ENCODE data around the gene PITX3.
"Not testable (repeated sequence)": the region's sequence is repeated elsewhere in the genome, so short reads cannot be mapped to it uniquely, and the experiment has no call there.

PITX3 gene

DNA sequence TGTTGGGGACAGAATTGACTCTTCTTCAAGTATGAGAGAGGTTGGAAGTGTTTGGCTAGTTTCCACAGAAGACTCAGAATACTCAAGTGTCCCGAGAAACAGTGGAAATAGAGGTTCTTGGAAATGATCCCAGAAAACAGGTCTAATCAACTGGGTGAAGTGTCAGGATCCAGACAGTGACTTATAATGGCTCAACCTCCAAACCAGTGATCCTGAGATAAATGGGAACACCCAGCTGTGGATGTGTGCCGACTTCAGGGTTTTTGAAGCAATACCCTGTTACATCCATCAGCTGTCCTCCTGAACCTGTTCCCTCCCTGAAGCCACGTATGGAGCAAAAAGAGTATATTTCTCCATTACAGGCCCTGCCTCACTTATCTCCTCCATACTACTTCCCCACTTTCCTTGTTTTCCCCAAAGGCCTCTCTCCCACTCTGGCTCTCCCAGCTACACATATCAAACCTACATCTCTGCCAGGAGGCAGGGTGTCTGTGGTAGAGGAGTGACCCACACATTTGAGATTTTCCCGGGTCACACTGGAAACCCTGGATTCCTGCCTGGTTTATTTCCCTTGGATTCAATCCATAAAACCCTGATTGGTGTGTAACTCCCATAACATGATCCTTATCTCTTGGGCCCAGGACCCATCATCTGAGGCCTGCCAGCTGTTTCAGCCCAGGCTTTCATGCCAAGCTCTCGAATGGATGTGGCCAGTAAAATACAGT lies 32.8 kb downstream of the PITX3 start:
- no peak overlapping the region for H3K9ac ChIP-seq
- H3K27ac ChIP-seq: no peak overlapping the region
- peaks cover 17 to 24% (median 19%) of the 10 kb centered on the region in 11 experiments for H3K9me3 ChIP-seq (replicated peaks in 1 of 11)
- H3K4me3 ChIP-seq: no peak overlapping the region
- no peak for TF ChIP-seq Cebpa-rat (IDR thresholded peaks at IDR 0.05)
- peaks cover 0 to 4% (median 0%) of the 10 kb centered on the region in 10 experiments; a peak in 2 of 20 replicates for H3K4me1 ChIP-seq
- no peaks in the 10 kb centered on the region for H3K27me3 ChIP-seq
- H3K4me2 ChIP-seq: no peak overlapping the region
- H3K36me3 ChIP-seq: 0 out of 22 replicates have a peak, but pooled peaks cover 0 to 8% (median 0%) of the 10 kb centered on the region in 11 experiments
- no peaks in the 10 kb centered on the region for H4K20me1 ChIP-seq

DNA sequence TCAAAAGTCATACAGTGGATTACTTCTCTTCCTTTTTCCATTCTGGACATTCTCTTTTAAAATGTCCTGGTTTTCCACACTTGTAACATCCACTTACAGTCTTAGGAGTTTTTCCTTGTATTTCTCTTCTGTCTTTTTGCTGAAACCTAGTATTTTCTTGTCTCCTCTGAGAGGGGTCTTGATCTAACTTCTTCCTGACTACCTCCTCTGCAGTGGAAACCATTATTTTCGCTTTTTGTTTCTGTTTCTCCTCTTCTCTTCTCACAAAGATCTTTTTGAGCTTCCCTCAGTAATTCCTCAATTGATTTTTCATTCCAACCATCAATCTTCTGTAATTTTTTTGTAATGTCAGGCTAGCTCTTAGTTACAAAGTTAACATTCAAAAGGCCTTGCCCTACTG lies 38.9 kb downstream of the PITX3 start:
- H3K4me2 ChIP-seq: no peak overlapping the region
- H3K4me1 ChIP-seq: no peaks in the 10 kb centered on the region
- no peaks in the 10 kb centered on the region for H4K20me1 ChIP-seq
- H3K27me3 ChIP-seq: no peaks in the 10 kb centered on the region
- H3K9me3 ChIP-seq (replicated peaks in 1 of 11): peaks cover 26 to 44% (median 38%) of the 10 kb centered on the region in 11 experiments
- no peak for TF ChIP-seq Cebpa-rat (IDR thresholded peaks at IDR 0.05)
- H3K36me3 ChIP-seq: 0 out of 22 replicates have a peak, but pooled peaks cover 0 to 8% (median 0%) of the 10 kb centered on the region in 11 experiments
- H3K27ac ChIP-seq: no peak overlapping the region
- no peak overlapping the region for H3K4me3 ChIP-seq
- H3K9ac ChIP-seq: no peak overlapping the region

DNA sequence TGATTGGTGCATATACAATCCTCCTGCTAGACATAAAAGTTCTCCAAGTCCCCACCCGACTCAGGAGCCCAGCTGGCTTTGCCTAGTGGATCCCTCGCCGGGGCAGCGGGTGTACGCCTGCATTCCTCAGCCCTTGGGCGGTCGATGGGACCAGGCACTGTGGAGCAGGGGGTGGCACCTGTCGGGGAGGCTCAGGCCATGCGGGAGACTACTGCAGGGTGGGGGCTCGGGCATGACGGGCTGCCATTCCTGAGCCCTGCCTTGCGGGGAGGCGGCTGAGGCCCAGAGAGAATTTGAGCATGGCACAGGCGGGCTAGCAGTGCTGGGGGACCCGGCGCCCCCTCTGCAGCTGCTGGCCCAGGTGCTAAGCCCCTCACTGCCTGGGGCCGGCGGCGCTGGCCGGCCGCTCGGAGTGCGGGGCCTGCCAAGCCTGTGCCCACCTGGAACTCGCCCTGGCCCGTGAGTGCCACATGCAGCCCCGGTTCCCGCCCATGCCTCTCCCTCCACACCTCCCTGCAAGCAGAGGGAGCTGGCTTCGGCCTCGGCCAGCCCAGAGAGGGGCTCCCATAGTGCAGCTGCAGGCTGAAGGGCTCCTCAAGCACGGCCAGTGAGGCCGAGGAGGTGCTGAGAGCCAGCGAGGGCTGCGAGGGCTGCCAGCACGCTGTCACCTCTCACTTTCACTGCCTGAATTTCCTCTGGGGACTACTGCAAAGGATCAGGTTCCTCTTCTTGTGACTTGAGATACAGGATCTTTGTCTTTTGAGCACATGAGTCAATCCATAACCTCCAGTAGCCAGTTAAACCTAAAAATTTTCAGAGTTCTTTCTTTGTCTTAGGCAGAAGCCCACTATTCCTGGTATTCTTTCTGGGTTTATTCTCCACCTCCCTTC lies 40.3 kb downstream of the PITX3 start:
- Histone ChIP-seq H3K9ac (no peak overlapping the region), H3K9me3 (replicated peaks in 1 of 11) (peaks cover 26 to 44% (median 38%) of the 10 kb centered on the region in 11 experiments), H3K4me1 (no peaks in the 10 kb centered on the region), H3K27me3 (no peaks in the 10 kb centered on the region), H3K4me3 (no peak overlapping the region), H3K4me2 (no peak overlapping the region), H4K20me1 (no peaks in the 10 kb centered on the region), H3K27ac (no peak overlapping the region), H3K36me3 (0 out of 22 replicates have a peak, but pooled peaks cover 0 to 8% (median 0%) of the 10 kb centered on the region in 11 experiments)
- no peak for TF ChIP-seq Cebpa-rat (IDR thresholded peaks at IDR 0.05)

DNA sequence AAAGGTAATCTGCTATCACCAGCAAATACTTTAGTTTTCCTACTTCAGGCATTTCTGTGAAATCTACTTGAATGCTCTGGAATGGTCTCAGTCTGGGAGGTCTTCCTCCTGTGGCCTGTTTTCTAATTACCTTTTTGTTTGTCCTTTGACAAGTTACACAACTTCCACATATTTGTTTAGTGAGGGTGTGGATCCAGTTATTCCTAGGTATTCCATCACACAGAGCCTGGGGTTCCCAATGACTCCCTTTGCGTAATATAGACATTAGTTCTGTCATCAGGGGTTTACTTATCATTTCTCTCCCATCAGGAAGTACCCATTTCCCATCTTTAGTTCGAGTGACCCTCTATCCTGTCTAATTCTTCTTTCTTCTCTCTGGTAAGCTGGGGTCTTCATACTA lies 43.3 kb downstream of the PITX3 start:
- Histone ChIP-seq H3K36me3 (no peaks in the 10 kb centered on the region), H4K20me1 (no peaks in the 10 kb centered on the region), H3K9me3 (replicated peaks in 1 of 11) (peaks cover 12 to 36% (median 23%) of the 10 kb centered on the region in 11 experiments; a peak in 21 of 22 replicates), H3K27me3 (no peaks in the 10 kb centered on the region), H3K9ac (no peak overlapping the region), H3K4me1 (no peaks in the 10 kb centered on the region), H3K4me3 (no peak overlapping the region), H3K27ac (no peak overlapping the region), H3K4me2 (no peak overlapping the region)
- TF ChIP-seq Cebpa-rat (IDR thresholded peaks at IDR 0.05): no peak

DNA sequence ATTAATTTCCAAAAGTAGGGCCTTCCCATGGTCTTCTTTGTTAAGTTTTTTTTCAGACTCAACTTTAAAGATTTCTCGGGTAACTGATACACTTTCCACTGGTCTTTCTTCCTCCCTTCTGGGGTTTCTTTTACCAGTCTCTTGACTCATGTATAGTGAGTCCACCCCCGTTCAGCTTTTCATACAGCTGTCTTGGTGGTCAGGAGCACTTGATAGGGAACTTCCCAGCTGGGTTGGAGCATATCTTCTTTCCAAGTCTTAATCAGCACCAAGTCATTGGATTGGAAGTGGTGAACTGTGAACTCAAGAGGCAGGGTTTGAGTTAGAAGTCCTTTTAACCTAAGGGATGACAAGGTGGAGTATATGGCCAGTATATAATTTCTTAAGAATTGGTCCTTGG lies 44.4 kb downstream of the PITX3 start:
- Histone ChIP-seq H3K27ac (no peak overlapping the region), H3K27me3 (no peaks in the 10 kb centered on the region), H3K4me2 (no peak overlapping the region), H3K9me3 (replicated peaks in 1 of 11) (peaks cover 23 to 43% (median 30%) of the 10 kb centered on the region in 11 experiments), H4K20me1 (no peaks in the 10 kb centered on the region), H3K4me1 (no peaks in the 10 kb centered on the region), H3K4me3 (no peak overlapping the region), H3K9ac (no peak overlapping the region), H3K36me3 (peaks cover 0 to 7% (median 0%) of the 10 kb centered on the region in 11 experiments; a peak in 3 of 22 replicates)
- TF ChIP-seq Cebpa-rat (IDR thresholded peaks at IDR 0.05): no peak

DNA sequence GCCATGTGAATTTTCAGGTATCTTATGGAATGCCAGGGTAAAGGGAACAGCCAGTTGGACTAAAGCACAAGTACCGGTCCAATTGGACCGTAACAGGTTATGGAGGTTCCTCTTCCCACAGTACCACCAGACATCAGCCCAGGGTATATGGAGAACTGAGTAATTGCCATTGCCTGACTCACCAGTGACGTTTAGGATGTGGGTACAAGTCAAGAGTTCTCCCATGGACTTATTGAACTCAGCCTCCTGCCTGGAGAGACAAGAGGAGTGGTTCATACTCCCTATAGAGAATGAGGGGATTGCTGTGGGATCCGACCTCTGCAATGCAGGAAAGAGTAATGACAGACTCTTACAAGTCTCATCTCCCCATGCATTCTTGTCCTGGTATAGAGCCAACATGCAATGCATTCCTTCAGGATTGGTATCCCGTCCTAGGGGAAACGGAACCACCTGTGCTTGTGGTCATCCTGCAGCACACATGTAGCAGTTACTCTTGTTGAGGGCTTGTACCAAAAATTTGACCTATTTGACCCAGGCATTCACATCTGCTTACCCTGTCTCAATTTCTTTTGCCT lies 45.9 kb downstream of the PITX3 start:
- H3K9ac ChIP-seq: no peak overlapping the region
- no peak overlapping the region for H3K4me3 ChIP-seq
- no peak overlapping the region for H3K27ac ChIP-seq
- no peak for TF ChIP-seq Cebpa-rat (IDR thresholded peaks at IDR 0.05)
- H3K9me3 ChIP-seq (replicated peaks in 1 of 11): peaks cover 29 to 43% (median 36%) of the 10 kb centered on the region in 11 experiments
- H3K4me1 ChIP-seq: no peaks in the 10 kb centered on the region
- H3K27me3 ChIP-seq: no peaks in the 10 kb centered on the region
- H4K20me1 ChIP-seq: no peaks in the 10 kb centered on the region
- peaks cover 0 to 8% (median 0%) of the 10 kb centered on the region in 11 experiments; a peak in 4 of 22 replicates for H3K36me3 ChIP-seq
- no peak overlapping the region for H3K4me2 ChIP-seq

DNA sequence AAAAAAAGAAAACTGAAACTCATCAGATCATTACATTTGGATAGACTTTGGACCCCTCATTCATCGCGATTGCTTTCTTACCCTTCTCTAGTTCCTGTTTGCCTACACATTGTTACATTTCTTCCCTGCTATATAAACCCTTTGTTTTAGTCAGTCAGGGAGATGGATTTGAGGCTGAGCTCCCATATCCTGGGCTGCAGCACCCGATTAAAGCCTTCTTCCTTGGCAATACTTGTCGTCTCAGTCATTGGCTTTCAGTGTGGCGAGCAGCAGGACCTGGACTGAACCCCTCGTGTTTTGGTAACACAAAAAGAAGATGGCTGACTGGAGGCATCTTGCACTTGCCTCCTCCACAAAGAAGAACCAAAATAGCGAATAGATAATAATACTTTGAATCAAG lies 49.4 kb downstream of the PITX3 start:
- Histone ChIP-seq H3K9ac (no peak overlapping the region), H3K4me3 (no peak overlapping the region), H4K20me1 (no peaks in the 10 kb centered on the region), H3K27me3 (no peaks in the 10 kb centered on the region), H3K4me1 (peaks cover 0 to 12% (median 5%) of the 10 kb centered on the region in 10 experiments; a peak in 6 of 20 replicates), H3K4me2 (no peak overlapping the region), H3K9me3 (replicated peaks in 1 of 11) (peaks cover 39 to 66% (median 47%) of the 10 kb centered on the region in 11 experiments), H3K36me3 (peaks cover 0 to 8% (median 0%) of the 10 kb centered on the region in 11 experiments; a peak in 4 of 22 replicates), H3K27ac (no peak overlapping the region)
- no peak for TF ChIP-seq Cebpa-rat (IDR thresholded peaks at IDR 0.05)

DNA sequence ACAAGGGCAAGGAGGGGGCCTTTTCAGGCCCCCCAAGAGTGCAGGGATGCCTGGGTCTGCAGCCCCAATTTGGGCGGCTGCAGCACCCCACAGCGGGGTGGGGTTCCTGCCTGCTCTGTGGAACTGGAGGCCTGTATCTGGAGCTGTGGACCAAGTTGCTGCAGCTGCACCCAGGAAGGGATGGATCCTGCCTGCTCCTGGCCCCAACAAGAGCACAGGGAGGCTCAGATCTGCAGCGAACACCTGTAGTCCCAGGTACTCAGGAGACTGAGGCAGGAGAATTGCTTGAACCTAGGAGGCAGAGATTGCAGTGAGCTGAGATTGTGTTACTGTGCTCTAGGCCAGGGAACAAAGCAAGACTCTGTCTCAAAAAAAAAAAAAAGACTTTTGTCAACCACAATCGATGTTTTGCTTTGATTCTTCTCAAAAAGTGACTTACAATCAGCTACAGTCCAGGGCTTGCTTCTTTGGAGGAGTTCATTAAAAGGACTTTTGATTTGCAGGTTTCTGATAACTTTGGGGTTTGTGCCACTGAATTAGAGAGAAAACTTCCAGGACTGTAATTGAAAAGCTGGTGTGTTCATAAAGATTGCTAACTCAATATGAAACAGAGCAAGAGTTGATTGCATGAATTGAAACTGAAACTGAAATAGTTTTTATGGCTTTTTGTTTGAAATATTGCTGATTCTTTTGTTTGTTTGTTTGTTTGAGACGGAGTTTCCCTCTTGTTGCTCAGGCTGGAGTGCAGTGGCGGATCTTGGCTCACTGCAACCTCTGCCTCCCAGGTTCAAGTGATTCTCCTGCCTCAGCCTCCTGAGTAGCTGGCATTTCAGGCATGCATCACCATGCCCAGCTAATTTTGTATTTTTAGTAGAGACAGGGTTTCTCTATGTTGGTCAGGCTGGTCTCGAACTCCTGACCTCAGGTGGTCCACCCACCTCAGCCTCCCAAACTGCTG lies 52.1 kb downstream of the PITX3 start:
- not testable (repeated sequence) for H3K36me3 ChIP-seq, H3K9ac ChIP-seq, H3K4me3 ChIP-seq, H4K20me1 ChIP-seq, H3K27me3 ChIP-seq
- Histone ChIP-seq H3K9me3 (replicated peaks in 1 of 11) (peaks cover 61 to 91% (median 70%) of the 10 kb centered on the region in 11 experiments), H3K27ac (peak overlapping the region in 6 of 11 experiments; percentile 3 to 42 (median 36); a peak in 6 of 22 replicates), H3K4me1 (peaks cover 0 to 12% (median 5%) of the 10 kb centered on the region in 10 experiments; a peak in 6 of 20 replicates), H3K4me2 (peak overlapping the region in 7 of 11 experiments; percentile 7 to 61 (median 20); a peak in 7 of 22 replicates)

Data from BLaER1 treated with 17β-estradiol and CSF1 and Interleukin-3, amounts not matched to agents 10 nM and 100 nM (cell line).